GM21360 (cell line): ENCODE results near the gene B4GALNT4.
"Not testable (repeated sequence)": the region's sequence is repeated elsewhere in the genome, so short reads cannot be mapped to it uniquely, and the experiment has no call there.

Experiments
- ATAC-seq: cut with Tn5 transposase; IDR thresholded peaks from one replicate; pipeline ENCODE4 v1.9.1; 2021; ENCODE audit warnings: mild to moderate bottlenecking, moderate library complexity; ENCODE audit not compliant: unreplicated experiment

The B4GALNT4 gene

DNA sequence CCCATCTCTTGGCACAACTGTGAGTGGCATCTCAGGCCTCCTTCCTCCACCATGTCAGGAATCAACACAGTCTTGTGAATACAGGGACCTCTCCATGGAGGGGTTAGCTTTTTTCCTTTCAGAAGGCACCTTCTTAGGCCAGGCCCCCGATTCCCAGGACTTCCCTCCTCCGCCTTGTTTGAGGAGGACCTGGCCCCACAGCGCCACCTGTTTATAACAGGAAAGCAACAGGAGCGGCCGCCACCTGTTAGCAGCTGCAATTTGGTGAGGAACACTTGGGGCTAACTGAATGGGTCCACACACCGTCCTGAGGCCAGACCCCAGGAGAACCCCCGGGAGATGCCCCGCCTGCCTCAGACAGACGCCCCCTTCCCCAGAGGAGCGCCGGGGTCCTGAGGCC lies 20.9 kb downstream of the B4GALNT4 start:
- ATAC-seq = no peak

- no peak for ATAC-seq
These were observed 22.1 kb downstream of the B4GALNT4 start for GRCh38 chr11:391117-392017.

DNA sequence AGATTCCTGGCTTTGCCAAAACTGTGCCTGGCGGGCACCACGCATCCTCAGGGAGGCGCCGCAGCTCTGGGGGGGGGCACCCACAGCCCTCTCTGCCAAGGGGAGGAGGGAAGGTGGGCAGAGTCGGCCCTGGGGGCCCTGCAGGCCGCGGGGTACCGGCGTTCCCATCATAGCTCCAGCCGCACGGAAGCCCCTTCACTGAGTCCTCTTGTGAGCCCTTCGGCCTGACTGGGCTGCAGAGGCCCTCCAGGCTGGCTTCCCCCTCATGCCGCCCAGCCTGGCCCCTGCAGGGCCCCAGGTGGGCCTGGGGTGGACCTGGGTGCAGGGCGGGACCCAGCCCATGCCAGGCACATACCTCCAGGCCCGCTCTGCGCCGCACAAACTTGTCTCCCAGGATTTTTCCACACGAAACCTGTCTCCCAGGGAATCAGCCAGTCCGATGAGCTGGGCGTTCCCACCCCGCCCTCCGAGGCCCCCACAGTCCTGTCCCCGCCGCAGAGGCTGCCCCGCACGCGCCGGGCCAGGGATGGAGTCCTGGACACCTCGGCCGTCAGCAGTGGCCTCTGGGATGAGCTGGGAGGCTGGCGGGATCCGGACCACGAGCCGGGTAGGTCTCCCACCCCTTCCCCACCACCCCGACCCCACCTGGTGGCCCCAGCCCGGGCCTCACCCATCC lies 22.9 kb downstream of the B4GALNT4 start:
- ATAC-seq = no peak

- no peak for ATAC-seq
These were observed 24.1 kb downstream of the B4GALNT4 start for GRCh38 chr11:393219-394033.

GRCh38 chr11:394034-394857 lies 24.9 kb downstream of the B4GALNT4 start, which contains the start of gene PKP3:
Gene PKP3 (plus strand): TSS chr11:394209. CDS start chr11:394293, 84 bp downstream.
- no peak for ATAC-seq

DNA sequence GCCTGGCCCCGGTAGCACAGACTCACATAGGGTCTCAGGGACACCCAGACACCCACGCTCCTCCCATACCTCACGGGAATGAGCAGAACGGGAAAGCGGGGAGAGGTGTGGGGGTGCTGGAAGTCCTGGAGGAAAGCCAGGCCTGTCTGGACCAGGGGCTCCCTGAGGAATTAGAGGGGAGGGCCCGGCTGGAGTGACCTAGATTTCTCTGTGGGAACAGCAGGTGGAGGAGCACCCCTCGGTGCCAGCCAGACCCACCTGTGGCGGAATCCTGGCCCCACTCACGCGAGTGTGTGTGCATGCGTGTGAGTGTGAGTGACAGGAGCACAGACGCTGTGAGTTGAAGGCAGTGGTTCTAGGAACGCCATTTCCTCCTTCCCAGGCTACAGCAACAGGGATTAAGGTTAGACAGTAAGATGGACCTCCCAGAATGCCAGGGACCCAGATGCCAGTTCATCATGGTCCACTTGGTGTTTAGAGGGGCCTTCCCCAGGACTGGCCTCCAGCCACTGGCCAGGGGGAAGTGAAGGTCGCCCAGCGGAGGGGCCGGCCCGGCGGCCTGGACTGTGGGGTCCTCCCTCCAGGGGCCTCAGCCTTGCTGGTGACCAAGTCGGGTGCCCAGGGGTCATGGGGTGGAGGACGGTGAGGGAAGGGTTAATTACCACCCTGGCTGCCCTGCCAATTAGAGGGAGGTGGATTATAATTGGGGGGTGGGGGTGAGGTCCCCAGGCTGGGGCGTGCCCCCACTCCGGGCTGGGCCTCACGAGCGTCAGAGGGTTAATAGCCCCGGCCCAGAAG lies 25.8 kb downstream of the B4GALNT4 start:
- ATAC-seq = no peak

GRCh38 chr11:395866-396265 lies 26.6 kb downstream of the B4GALNT4 start:
- ATAC-seq = no peak

GRCh38 chr11:396511-396947 lies 27.2 kb downstream of the B4GALNT4 start:
- ATAC-seq = no peak

DNA sequence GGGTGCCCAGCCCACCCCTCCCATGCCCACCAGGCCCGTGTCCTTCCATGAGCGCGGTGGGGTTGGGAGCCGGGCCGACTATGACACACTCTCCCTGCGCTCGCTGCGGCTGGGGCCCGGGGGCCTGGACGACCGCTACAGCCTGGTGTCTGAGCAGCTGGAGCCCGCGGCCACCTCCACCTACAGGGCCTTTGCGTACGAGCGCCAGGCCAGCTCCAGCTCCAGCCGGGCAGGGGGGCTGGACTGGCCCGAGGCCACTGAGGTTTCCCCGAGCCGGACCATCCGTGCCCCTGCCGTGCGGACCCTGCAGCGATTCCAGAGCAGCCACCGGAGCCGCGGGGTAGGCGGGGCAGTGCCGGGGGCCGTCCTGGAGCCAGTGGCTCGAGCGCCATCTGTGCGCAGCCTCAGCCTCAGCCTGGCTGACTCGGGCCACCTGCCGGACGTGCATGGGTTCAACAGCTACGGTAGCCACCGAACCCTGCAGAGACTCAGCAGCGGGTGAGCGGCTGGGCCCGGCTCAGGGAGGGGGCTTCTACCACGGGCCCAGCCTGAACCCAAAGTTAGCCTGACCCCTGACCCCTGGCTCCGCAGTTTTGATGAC lies 27.7 kb downstream of the B4GALNT4 start:
- ATAC-seq = peak; percentile 76

DNA sequence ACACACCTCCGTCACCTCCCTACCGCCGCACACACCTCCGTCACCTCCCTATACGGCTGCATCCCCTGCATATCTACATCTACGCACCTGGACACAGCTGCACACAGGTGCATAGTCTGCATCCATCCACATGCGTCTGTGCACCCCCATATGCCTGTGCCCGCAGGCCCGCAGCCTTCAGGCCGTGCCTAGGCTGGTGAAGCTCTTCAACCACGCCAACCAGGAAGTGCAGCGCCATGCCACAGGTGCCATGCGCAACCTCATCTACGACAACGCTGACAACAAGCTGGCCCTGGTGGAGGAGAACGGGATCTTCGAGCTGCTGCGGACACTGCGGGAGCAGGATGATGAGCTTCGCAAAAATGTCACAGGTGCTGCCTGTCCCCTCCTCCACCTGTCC lies 29.5 kb downstream of the B4GALNT4 start:
- no peak for ATAC-seq

DNA sequence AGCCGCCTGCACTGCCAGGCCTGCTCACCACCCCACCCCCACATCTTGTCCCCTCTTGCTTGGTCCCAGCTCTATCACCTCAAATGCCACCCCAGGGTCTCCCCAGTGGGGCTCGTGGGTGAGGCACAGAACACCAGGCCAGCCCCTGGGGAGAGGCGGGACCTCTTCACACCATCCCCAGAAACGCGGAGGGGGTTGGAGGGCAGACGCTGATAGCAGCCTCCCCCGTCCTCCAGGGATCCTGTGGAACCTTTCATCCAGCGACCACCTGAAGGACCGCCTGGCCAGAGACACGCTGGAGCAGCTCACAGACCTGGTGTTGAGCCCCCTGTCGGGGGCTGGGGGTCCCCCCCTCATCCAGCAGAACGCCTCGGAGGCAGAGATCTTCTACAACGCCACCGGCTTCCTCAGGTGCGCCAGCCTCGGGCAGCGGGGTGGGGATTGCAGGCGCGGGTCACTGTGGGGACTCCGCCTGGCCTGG lies 30.5 kb downstream of the B4GALNT4 start:
- no peak for ATAC-seq

DNA sequence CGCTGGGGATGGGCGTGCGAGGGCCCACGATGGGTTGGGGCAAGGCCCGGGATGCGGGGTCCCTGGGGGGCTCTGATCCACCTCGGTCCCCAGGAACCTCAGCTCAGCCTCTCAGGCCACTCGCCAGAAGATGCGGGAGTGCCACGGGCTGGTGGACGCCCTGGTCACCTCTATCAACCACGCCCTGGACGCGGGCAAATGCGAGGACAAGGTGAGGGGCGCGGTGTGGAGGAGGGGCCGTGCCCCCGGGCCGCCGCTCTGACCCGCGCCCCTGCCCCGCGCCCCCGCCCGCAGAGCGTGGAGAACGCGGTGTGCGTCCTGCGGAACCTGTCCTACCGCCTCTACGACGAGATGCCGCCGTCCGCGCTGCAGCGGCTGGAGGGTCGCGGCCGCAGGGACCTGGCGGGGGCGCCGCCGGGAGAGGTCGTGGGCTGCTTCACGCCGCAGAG lies 31.0 kb downstream of the B4GALNT4 start:
- ATAC-seq = no peak

- not testable (repeated sequence) for ATAC-seq
These were observed 31.9 kb downstream of the B4GALNT4 start for GRCh38 chr11:401196-401595.

- ATAC-seq = no peak
These were observed 33.9 kb downstream of the B4GALNT4 start for GRCh38 chr11:403021-403760.

GRCh38 chr11:403761-404431 lies 34.6 kb downstream of the B4GALNT4 start:
- no peak for ATAC-seq

DNA sequence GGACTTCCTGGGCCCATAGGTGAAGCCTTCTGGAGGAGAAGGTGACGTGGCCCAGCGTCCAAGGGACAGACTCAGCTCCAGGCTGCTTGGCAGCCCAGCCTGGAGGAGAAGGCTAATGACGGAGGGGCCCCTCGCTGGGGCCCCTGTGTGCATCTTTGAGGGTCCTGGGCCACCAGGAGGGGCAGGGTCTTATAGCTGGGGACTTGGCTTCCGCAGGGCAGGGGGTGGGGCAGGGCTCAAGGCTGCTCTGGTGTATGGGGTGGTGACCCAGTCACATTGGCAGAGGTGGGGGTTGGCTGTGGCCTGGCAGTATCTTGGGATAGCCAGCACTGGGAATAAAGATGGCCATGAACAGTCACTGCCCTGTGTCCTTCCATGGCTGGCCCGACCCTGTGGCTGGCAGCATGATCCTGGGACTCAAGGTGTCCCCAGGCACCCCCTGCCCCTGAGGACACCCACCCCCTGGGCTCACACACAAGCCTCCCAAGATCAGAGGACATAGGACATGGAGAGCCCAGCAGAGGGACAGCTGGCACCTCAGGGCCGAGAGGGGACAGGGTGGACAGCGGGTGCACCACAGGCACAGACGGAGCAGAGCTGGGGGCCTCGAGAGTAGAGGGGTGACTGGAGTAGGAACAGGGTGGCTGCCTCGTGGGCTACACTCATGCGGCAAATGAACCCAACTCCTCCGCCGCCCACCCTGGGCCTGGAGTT lies 35.4 kb downstream of the B4GALNT4 start:
- ATAC-seq = no peak
